ENCODE results near the gene HUNK.

Gene HUNK

DNA sequence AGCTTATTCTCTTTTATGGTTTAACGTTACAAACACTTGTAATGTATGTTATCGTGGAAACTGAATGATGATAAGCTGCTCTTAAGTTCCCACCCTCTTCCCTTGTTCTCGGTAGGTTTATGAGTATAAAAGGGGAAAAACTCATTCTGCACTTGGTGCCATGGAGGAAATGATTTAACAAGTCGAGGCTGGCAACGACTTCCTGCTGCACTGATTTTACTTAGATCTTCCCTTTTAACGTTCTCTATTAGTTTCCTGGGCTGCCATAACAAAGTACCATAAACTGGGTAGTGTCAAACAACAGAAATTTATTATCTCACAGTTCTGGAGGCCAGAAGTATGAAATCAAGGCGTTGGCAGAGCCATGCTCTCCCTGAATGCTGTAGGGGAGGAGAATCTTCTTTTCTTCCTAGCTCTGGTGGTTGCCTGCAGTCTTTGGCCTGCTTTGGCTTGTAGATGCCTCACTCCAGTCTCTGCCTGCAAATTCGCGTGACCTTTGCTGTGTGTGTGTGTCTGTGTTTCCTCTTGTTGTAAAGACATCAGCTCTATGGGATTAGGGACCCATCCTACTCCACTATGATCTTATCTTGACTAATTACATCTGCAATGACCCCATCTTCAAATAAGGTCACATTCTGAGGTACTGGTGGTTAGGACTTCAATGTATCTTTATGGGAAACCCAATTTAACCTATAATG lies 26.3 kb downstream of the HUNK start:
- DNase-seq = no peak

DNA sequence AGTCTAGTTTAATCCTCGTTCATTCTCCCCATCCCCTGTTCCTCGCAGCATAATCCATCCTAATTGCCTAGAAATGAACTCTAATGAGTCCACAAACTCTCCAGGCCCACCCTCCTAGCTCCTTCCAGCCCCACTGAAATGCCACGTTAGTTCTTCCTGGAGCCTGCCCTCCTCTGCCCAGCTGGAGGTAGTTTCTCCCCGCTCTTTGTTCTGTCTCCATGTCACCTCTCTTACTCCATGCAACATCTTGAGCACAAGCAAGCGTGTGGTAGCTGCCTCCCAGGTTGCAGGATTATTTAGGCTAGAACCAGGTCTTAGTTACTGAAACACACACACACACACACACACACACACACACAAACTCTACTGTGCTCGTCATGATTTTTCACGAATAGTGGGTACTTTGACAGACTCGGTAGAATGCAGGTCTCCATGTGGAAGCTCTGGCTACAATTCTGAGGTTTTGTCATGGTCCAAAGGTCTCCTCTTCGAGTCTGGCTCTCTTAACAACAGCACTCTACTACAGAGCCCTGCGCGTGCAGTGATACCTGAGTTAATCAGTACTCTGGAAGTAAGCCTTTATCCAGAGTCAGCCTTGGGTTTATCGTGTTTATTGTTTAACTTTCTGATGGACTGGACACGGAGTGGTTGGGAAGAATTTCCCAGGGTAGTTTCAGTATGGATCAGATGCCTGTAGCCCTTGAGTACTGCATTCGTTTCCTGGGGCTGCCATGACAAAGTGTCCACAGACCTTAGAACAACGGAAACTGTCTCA lies 27.5 kb downstream of the HUNK start:
- no peak for DNase-seq

DNA sequence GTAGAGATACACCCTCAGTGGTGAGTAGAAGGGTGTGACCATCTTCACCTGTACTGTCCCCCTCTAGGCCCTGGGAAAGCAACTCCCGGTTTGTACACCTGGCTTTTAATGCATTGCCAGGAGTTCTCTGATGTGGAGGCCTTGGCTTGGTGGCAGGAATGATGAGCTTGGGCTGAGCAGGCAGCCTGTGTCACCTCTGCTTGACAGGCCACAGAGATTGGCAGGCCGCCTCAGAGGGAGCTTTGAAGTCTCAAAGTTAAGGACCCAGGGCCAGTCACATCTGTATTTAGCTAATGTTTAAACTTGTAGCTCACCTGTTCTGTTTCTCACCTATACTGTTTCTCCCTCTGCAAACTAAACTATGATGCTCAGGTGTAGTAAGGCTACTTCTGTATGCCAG lies 28.5 kb downstream of the HUNK start:
- no peak for DNase-seq

DNA sequence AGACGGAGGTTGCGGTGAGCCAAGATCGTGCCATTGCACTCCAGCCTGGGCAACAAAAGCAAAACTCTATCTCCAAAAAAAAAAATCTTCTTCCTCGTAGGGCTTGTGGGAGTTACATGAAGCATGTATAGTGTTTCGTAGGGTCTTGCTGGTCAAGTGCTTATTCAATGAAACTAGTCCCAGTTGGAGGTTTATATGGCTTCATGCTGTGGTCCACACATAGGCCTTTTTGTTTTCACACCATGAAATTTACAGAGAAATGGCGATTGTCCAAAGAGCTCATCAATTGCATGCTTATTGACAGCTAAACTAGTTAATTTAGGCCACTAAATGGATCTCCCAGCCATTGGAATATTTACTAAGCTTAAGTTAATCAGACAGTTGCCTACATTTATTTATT lies 29.6 kb downstream of the HUNK start:
- no peak for DNase-seq

DNA sequence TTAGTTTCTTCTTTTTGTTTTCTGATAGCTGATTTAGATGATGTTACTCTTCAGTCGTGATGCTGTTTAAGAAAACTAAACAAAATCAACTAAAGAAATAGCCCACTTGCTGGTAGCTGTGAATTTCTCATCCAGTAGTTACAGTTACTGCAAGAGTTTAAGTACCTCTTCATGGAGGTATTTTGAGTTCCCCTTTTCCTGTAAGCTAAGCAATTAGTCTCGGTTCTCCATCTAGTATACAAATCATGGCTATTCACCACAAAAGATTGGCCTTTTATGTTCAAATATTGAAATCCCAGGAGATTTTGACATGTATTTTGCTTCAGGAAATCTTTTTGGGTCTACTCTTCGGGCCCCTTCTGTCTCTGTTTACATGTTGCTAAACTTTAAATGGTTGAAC lies 31.1 kb downstream of the HUNK start:
- no peak for DNase-seq

DNA sequence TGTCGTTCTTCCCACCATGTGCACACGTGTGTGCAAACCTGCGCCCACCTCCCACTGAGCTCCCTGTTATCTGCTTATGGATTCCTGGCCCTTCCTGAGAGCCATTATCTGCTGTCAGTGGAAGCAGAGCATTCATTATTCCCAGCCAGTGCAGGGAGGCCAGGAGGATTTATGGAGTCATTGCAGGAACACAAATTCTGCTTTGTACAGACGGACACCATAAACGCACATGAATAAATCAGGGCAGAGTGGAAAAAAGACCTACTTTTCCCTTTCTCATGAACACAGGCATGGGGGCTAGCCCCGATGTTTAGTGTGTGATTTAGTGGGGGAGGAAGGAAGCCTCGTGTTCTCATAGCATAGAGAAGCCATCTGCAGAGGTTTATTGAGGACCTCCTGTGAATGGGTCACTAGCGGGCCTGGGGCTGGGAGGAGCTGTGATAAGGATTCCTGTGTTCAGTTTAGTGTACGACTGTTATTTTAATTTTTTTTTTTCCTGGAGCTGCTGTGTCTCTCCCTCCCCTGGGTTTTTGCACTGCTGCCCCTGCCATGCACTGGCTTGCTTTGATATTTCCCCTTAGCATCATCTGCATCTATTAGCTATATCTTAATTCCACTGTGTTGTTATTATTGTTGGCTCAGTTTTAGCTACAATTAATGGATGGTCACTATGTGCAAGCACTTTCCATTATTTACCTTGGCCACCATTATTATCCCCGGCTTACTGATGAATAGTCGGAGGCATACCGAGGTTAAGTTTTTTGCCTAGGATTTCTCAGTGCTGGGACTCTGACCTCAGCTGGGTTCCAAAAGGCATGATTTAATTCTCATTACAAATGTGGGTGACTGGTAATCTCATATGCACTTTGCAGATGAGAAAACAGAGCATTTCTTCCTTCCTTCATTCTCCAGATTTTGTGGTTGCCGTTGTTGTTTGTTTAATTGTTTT lies 33.0 kb downstream of the HUNK start:
- no peak for DNase-seq

DNA sequence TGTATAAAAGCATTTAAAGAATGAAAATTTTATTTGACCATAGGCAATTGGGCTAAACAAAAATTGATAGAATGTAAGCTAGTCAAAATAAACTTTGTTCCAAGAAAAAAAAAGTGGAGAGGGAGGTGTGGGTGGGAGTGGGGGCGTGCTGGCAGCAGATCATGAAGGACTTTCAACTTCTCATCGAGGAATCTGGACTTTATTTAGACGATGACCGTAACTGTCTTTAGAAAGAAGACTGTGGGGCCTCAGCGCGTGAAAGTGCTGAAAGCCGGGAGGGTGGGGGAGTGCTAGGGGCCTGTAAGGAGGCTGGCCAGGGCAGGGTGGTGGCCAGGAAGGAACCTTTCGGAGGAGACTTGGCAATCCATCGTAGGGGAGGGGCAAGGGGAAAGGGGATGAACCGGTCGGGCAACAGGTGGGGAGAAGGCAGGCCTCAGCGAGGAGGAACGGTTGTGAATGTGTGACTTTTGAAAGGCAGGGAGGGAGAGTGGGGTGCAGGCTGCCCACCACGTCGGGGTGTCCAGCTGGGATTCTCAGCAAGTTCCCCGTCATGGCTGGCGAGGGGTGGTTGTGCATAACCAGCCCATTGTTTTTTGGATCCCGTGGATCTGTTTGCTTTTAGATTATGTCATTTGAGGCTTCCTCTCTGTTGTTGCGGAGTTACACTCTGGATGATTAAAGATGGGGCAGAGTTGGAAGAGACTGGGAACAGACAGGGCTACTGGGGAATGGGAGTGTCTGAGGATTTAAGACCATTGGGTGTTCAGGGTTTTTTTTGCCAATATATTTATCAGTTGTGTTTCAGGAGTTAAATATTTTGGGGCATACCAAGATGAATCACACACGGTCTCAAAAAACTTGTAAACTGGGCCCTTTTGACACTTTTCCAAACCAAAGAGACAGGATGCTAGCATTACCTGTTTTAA lies 35.5 kb downstream of the HUNK start:
- no peak for DNase-seq

DNA sequence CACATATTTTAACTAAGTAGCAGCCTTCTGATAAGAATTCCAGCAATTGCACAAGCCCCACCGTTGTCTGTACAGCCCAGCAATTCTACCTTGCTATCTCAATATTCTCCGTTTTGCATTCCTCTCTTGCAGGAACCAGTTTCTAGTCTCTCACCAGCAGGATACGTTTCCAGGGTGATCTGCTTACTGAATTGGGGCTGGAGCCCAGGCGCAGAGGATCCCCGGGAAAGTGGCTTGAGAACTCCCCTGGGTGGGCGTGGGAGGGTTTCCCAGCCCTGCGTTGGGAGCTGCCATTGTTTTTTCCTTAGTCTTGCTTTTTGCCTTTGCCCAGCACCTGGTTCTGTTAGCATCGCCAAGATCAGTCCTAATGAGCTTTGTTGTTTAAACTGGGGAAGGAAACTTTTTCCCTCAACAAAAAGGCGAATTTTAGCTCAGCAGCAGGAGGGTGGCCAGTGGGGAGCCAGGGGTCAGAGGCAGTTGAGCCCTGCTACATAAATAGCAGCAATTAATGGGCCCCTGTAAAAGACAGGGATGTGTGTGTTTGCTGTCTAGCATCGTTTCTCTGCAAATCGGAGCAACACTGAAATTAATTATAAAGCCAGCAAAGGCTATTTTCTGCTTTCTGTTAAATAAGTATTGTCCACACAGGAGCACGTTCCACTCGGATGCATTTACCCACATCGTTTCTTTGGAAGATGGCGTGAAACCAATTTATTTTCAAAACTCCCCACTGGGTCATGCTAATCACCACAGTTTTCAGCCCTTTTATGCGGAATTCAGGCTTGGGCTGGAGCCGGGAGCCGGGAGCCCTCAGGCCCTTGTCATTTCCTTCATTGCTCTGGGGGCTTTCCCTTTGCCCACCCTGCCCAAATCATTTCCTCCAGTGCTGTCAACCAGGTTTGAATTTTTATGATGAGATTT lies 36.6 kb downstream of the HUNK start:
- DNase-seq = no peak

DNA sequence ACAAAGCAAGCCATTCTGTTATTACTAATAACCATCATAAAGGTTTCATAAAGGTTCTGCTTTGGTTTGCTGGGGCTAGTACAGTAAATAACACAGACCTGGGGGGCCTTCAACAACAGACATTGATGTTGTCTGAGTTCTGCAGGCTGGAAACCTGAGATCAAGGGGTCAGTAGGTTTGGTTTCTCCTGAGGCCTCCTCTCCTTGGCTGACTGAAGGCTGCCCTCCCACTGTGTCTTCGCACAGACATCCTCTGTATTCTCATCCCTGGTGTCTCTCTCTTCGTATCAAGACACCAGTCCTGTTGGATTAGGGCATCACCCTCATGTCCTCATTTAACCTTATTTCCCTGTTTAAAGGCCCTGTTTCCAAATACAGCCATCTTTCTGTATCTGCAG lies 37.3 kb downstream of the HUNK start:
- DNase-seq = no peak

DNA sequence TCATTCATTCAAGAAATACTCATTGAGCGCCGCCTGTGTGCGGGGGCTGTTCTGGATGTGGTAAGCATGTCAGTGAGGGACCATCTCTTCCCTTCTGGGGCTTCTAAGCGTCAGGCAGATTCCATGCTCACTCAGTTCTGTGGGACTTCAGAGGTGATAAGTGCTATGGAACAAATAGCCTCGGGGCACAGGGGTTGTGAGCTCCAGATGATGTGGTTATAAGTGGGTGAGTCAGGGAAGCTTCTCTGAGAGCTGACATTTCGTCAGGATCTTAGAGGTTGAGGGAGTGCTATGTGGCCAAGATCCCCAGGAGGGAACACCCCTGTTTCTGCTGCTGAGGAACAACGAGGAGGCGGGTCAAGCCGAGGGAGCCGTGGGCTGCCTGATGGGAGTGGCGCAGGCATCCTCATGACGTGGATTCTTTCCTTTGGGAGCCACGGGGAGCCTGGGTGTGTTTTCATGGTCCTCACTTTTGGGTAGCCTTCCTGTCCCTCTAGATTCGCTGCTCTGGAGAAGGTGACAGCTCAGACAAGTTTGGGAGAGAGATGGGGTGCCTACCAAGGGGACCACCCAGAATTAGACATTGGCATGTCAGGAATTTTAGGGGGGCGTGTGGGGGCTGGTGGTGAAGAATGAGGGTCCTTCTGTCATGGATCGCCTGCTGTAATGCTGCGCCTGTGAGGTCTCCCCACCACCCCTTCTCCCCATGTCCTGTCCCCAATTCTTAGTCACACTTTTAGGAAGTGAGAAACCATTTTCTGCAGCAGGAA lies 38.5 kb downstream of the HUNK start:
- no peak for DNase-seq

DNA sequence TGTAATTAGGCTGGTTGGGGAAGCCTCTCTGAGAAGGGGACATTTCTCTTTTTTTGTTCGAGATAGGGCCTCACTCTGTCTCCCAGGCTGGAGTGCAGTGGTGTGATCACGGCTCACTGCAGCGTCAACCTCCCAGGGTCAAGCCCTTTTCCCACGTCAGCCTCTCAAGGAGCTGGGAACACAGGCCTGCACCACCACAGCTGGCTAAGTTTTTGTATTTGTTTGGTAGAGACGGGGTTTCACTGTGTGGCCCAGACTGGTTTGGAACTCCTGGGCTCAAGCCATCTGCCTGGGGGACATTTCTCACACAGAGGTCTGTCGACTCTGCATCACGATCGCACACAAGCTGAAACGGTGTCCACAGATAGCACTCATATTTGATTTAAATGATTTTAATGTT lies 39.7 kb downstream of the HUNK start:
- no peak for DNase-seq

DNA sequence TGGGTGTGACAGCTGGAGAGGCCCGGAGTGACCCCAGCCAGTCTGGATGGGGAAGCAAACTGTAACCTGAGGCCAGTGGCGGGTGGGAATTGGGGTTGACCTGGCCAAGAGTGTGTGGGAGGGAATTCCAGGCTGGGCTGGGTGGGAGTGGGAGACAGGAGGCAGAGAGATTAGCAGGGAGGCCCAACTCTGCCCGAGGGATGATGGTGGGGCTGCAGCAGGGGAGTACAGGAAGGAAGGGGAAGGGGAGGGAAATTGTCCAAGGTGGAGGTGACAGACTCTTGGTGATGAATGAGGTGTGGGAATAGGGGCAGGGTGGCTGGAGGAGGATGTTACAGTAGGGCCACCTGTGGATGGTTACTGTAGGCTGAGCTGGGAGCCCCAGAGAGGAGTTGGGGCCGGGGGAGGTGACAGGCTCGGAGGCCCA lies 40.4 kb downstream of the HUNK start:
- no peak for DNase-seq

DNA sequence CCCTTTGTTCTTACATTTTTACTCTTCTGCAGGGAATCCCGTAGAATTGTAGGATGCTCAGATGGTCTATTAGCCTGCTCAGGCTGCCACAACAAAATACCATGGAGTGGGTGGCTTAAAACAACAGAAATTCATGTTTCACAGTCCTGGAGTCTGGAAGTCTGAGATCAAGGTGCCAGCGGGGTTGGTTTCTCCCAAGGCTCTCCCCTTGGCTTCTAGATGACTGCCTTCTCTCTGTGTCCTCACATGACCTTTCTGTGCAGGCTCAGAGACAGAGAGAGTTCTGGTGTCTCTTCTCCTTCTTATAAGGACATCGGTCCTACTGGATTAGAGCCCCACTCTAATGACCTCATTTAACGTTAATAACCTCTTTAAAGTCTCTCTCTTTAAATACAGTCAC lies 41.7 kb downstream of the HUNK start:
- DNase-seq = no peak

DNA sequence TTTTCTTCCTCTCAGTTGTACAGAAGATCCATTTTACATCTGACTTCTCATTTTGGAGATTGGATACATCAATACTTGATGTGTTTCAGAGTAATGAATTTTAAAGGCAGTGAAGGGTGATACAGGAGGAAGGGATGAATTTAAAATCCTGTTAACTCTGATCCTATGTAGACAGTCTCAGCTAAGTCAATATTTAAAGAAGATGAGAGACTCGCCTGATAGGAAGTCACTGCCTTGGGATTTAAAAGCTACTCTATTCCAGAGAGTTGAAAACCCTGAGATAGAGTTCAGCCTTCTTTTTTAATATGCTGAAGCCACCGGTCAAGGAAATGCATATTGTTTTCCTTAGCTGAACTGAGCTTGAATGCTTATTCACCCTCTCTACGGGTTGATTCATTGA lies 42.7 kb downstream of the HUNK start:
- no peak for DNase-seq

DNA sequence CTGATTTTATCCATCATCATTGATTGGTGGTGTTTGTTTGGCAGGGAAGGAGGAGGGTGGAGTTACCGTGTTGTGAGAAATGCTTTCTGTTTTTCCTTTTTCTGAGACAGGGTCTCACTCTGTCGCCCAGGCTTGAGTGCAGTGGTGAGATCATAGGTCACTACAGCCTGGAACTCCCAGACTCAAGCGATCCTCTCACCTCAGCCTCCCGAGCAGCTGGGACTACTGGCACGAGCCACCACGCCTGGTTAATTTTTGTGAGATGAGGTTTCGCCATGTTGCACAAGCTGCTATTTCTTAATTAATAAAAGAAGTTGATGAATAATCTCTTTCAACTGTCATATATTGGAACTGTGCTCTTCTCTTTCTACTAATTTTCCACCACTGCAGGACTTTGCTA lies 44.3 kb downstream of the HUNK start:
- DNase-seq = no peak

DNA sequence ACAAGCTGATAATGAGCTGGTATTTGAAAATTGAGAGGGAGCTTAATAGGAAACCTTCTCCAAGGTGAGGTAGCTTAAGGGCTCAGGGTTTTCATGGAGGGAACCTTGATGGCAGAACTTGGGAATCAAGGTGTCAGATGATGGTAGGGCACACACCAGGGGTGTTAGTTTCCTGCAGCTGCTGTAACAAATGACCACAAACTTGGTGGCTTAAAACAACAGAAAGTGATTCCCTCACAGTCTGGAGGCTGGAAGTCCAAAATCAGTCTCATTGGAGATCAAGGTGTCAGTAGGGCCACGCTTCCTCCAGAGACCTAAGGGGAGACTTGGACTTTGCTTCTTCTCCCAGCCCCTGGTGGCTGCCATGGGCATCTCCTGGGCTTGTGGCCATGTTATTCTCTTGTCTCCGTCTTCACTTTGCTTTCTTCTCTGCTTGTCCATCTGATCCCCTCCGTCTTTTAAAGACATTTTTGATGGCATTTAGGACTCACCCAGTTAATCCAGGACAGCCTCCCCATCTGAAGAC lies 45.5 kb downstream of the HUNK start:
- DNase-seq = no peak

DNA sequence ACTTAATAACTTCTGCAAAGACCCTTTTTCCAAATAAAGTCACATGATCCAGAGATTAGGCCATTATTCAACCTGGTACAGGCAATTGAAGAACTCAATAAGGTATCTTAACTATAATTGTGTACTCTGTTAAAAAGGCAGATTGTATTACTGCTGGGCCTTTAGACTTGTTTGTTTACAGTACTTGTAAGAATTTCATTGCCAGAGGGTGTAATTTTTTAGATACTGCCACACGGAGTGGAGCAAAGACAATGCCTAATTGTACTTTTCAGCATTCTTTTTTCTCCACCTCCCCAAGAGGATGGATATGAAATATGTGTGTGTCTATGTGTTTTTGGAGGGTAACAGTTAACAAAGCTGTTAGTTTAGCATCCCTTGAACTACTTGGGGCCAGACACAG lies 47.5 kb downstream of the HUNK start:
- no peak for DNase-seq

DNA sequence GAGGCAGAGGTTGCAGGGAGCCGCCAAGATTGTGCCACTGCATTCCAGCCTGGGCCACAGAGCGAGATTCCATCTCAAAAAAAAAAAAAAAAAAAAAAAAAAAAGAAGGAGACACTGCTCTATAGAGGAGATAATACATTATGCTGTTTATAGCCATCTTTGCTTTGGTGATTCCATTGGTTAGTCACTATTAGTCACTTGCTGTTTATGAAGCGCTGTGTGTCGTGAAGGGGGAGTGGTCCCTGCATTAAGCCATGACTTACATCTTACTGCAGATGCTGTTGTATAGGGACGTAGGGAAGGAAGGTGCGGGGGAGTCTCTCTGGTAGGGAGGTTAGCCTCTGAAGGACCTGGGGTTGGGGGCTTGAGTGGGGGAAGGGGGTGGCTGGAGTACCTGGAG lies 48.3 kb downstream of the HUNK start:
- no peak for DNase-seq

DNA sequence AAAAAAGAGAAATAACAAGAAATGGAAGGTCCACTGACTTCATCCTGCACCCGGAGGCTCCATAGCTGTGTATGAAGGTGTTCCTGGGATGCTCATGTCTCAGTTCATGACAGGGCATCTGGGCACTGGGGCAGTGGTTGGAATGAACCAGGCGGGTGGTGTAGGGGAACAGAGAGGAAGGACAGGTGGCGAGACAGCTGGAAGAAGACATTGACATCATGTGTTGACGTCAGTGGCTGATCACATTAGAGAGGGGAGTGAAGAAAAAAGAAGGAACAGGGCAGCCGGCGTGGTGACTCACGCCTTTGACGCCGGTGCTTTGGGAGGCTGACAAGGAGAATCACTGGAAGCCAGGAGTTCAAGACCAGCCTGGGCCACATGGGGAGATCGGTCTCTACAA lies 50.1 kb downstream of the HUNK start:
- no peak for DNase-seq

DNA sequence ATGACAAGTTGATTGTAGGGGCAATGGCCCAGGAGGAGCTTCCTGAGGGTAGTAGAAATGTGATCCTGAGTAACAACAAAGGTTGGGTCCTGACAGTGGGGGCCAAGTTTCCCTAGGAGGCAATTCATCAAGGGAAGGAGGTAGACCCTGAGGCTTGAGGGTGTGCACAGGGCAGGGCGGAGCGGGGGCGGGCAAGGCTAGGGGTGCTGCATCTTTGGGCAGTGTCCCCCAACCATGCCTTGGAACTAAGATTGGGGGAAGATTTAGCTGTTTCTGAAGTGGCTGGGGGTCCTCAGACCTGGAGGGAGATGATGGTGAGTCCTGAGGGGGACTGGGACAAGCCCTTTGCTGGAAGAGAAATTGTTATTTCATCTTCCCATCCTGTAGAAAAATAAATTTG lies 50.9 kb downstream of the HUNK start:
- no peak for DNase-seq

Measured in stimulated activated CD4-positive, alpha-beta T cell treated with anti-CD3 and anti-CD28 coated beads, Interleukin-15, amount 100 ng/mL, for 24 hours (primary cell).